Vagina (tissue), 2 donors: ENCODE data around the gene DEDD. TPM values are rescaled to one million over a fixed set of nuclear protein-coding genes. Genes with fewer than 3 reads are reported as not detected.

Experiments
- DNase-seq, 2 donors: peaks; one replicate each; pipeline ENCODE4 v3.0.0-alpha.2; 2017; ENCODE audit errors: extremely low spot score in 2 of 2
- H3K27ac ChIP-seq: fragments of 200-600 bp; sonication (generic); one replicate; pipeline ENCODE4 v1.5.1; 2019
- H3K27me3 ChIP-seq: fragments of 200-600 bp; sonication (generic); one replicate; pipeline ENCODE4 v1.5.1; 2019
- H3K36me3 ChIP-seq, 2 donors: fragments of 200-600 bp; sonication (generic); one replicate each; pipeline ENCODE4 v1.5.1; 2017 to 2019
- H3K4me1 ChIP-seq: fragments of 200-600 bp; sonication (generic); one replicate; pipeline ENCODE4 v1.5.1; 2019
- H3K4me3 ChIP-seq, 2 donors: fragments of 200-600 bp; sonication (generic); 1 replicate in 1 of 2; 2 replicates in 1 of 2; pipeline ENCODE4 v1.5.1; 2016 to 2019
- H3K9me3 ChIP-seq: fragments of 200-600 bp; sonication (generic); one replicate; pipeline ENCODE4 v1.5.1; 2019
- CTCF ChIP-seq, 3 experiments: fragments of 450-650 bp in 2 of 3; fragments of 200-600 bp in 1 of 3; sonication (generic) in 1 of 3; IDR thresholded peaks; one replicate each; pipeline ENCODE4 v1.5.1; 2017 to 2019; ENCODE audit warnings: antibody characterized with exemption in 3 of 3, mild to moderate bottlenecking in 2 of 3, moderate library complexity in 2 of 3
- POLR2A ChIP-seq, 2 donors: fragments of 450-650 bp; IDR thresholded peaks; one replicate each; pipeline ENCODE4 v1.6.1; 2017; ENCODE audit warnings: antibody characterized with exemption in 2 of 2, mild to moderate bottlenecking in 2 of 2, moderate library complexity in 2 of 2
- POLR2AphosphoS5 ChIP-seq, 2 donors: sonication (generic); formaldehyde crosslinking; IDR thresholded peaks; one replicate each; pipeline ENCODE4 v1.9.0; 2017; ENCODE audit warnings: antibody characterized with exemption in 2 of 2, mild to moderate bottlenecking in 2 of 2, low read depth in 1 of 2; ENCODE audit not compliant: insufficient read depth in 1 of 2
- intact Hi-C: fragments of 100-400 bp; cut with DNase I; formaldehyde crosslinking; loops from one replicate; pipeline ENCODE4 v1.15.1; 2023
- total RNA-seq: library from RNA; depleted of rRNA; stranded (reverse); fragments of >200 nt; gene quantifications from one replicate; pipeline ENCODE4 v1.2.3, GENCODE V29; 2016

Gene DEDD
- total RNA-seq, 1 donor from 2014 or later = 42.0 TPM

- no peaks in the 10 kb centered on the region for H3K4me1 ChIP-seq
- TF ChIP-seq CTCF (IDR thresholded peaks at IDR 0.05) (no peak), POLR2A (IDR thresholded peaks at IDR 0.05) (no peak), POLR2AphosphoS5 (IDR thresholded peaks at IDR 0.05; ENCODE audit: insufficient read depth in 1 of 2, low read depth in 1 of 2) (no peak)
- H3K27me3 ChIP-seq = no peaks in the 10 kb centered on the region
- H3K36me3 ChIP-seq = no peaks in the 10 kb centered on the region
- H3K9me3 ChIP-seq = no peaks in the 10 kb centered on the region
- no peak for DNase-seq
- intact Hi-C loops = no loop called here
- peak overlapping the region in 1 of 2 donors; percentile 41 for H3K4me3 ChIP-seq
- peak overlapping the region; percentile 77 for H3K27ac ChIP-seq
Measured at GRCh38 chr1:161084597-161084988, 47.9 kb downstream of the DEDD start.

GRCh38 chr1:161083748-161084596, 48.5 kb downstream of the DEDD start:
- H3K36me3 ChIP-seq = no peaks in the 10 kb centered on the region
- H3K4me1 ChIP-seq = no peaks in the 10 kb centered on the region
- H3K9me3 ChIP-seq = no peaks in the 10 kb centered on the region
- DNase-seq = no peak
- H3K4me3 ChIP-seq = peak overlapping the region in 1 of 2 donors; percentile 41
- H3K27ac ChIP-seq = peak overlapping the region; percentile 77
- intact Hi-C loops = no loop called here
- TF ChIP-seq POLR2AphosphoS5 (IDR thresholded peaks at IDR 0.05; ENCODE audit: insufficient read depth in 1 of 2, low read depth in 1 of 2) (peak in 1 of 2 donors; percentile 3), CTCF (IDR thresholded peaks at IDR 0.05) (no peak)
- no peaks in the 10 kb centered on the region for H3K27me3 ChIP-seq

GRCh38 chr1:161082996-161083747, 49.3 kb downstream of the DEDD start:
- TF ChIP-seq POLR2A (IDR thresholded peaks at IDR 0.05) = no peak
- no peak for TF ChIP-seq CTCF (IDR thresholded peaks at IDR 0.05)
- peak; percentile 21 to 75 for TF ChIP-seq POLR2AphosphoS5 (IDR thresholded peaks at IDR 0.05; ENCODE audit: insufficient read depth in 1 of 2, low read depth in 1 of 2)
- peak overlapping the region; percentile 77 for H3K27ac ChIP-seq
- no peaks in the 10 kb centered on the region for H3K4me1 ChIP-seq
- no peaks in the 10 kb centered on the region for H3K27me3 ChIP-seq
- no peak overlapping the region for H3K4me3 ChIP-seq
- no peak for DNase-seq
- intact Hi-C loops = no loop called here
- no peaks in the 10 kb centered on the region for H3K36me3 ChIP-seq
- H3K9me3 ChIP-seq = no peaks in the 10 kb centered on the region

GRCh38 chr1:161082483-161082882, 50.0 kb downstream of the DEDD start:
- Histone ChIP-seq H3K36me3 (no peaks in the 10 kb centered on the region), H3K4me3 (no peak overlapping the region), H3K27me3 (no peaks in the 10 kb centered on the region), H3K27ac (peak overlapping the region; percentile 77), H3K4me1 (no peaks in the 10 kb centered on the region), H3K9me3 (no peaks in the 10 kb centered on the region)
- TF ChIP-seq POLR2AphosphoS5 (IDR thresholded peaks at IDR 0.05; ENCODE audit: insufficient read depth in 1 of 2, low read depth in 1 of 2) = no peak
- TF ChIP-seq POLR2A (IDR thresholded peaks at IDR 0.05) = no peak
- TF ChIP-seq CTCF (IDR thresholded peaks at IDR 0.05) = no peak
- DNase-seq = no peak
- intact Hi-C loops = no loop called here
